ENCODE results near the gene DOK5.

DNA sequence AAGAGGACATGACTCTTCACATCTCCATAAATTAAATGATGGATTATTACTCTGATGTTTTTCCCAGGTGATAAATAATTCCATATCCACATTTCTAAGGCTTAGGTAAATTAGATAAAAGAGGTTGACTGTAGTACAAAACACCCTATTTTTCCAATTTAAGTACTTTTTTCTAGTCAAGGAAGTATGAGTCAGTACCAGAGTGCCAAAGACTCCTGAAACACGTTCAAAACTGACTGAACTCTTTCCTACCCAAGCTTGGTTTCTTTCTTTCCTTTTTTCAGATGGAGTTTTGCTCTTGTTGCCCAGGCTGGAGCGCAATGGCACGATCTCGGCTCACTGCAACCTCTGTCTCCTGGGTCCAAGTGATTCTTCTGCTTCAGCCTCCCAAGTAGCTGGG lies 85.0 kb downstream of the DOK5 start:
- TF ChIP-seq CTCF (IDR thresholded peaks at IDR 0.05; ENCODE audit: low read depth, low read length) (no peak), POLR2A (IDR thresholded peaks at IDR 0.05; ENCODE audit: extremely low read depth, insufficient read length) (no peak), MYC (IDR thresholded peaks at IDR 0.05; ENCODE audit: low read depth, low read length) (no peak)
- TF ChIP-seq, protein P1, sequence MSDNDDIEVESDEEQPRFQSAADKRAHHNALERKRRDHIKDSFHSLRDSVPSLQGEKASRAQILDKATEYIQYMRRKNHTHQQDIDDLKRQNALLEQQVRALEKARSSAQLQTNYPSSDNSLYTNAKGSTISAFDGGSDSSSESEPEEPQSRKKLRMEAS (IDR thresholded peaks at IDR 0.05; ENCODE audit: low read depth, low read length), result no peak

Data from NB4 (cell line).